ENCODE data around the gene GDF7. TPM values are rescaled to one million over a fixed set of nuclear protein-coding genes. Genes with fewer than 3 reads are reported as not detected.

Gene GDF7
- total RNA-seq, 1 donor from 2014 or later, result 0.10 TPM

DNA sequence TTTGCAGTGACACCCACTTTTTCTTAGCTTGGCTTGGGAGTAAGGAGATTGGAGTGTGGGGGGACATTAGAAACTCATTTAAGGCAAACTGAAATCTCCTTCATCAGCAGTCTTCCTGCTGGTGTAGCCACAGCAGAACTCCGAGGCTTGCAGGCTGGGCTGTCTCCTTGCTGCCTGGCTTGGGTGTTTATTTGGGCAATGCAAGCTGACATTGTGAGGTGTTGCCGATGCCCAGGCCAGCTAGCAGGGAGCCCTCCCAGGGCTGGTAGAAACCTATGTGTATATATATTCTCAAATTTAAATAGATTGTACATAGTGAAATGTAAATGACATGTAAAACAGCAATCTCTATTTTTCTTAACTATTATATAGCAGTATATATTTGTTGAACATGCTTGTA lies 11.8 kb downstream of the GDF7 start:
- intact Hi-C loops (cut with micrococcal nuclease), result no loop called here
- Mint-ChIP-seq H3K4me3 (no peak overlapping the region), H3K9me3 (no peaks in the 10 kb centered on the region), H3K27ac (no peak overlapping the region), H3K4me1 (ENCODE audit: low read depth) (no peaks in the 10 kb centered on the region), H3K36me3 (ENCODE audit: low read depth) (no peaks in the 10 kb centered on the region), H3K27me3 (ENCODE audit: insufficient read depth) (peaks cover 2% of the 10 kb centered on the region)
- no peak for DNase-seq (ENCODE audit: low spot score)

DNA sequence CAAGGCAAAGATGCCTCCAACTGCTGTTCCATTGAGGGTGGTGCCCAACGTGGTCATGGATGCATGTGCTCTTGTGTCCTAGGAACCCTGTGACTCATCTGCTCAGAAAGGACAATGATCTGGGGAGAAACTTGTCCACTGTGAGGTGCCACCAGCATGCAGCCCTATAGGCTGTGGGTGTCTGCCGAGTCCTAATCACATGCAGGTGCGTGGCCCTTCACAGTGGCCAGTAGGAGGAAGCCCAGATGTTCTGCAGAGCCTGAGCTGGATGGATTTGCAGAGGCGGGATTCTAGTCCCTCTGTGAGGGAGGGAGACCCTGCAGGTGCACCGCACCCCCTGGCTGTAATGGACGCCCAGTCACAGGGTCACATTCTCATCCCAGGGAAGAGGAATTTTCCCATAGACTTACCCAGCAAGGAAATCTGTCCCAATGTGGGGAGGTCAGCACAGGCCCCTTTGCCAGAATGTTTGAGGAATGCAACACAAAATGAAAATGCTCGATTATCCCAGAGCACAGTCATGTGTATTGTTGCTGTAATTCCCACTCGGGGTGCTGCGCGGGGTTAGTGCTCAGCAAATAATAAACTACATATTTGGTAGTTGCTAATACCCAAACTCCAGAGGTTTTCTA lies 13.9 kb downstream of the GDF7 start:
- H3K9me3 Mint-ChIP-seq, result no peaks in the 10 kb centered on the region
- H3K4me1 Mint-ChIP-seq (ENCODE audit: low read depth), result no peaks in the 10 kb centered on the region
- no peak overlapping the region for H3K27ac Mint-ChIP-seq
- intact Hi-C loops (cut with micrococcal nuclease), result no loop called here
- H3K4me3 Mint-ChIP-seq, result no peak overlapping the region
- DNase-seq (ENCODE audit: low spot score), result no peak
- H3K27me3 Mint-ChIP-seq (ENCODE audit: insufficient read depth), result no peaks in the 10 kb centered on the region
- peaks cover 5% of the 10 kb centered on the region for H3K36me3 Mint-ChIP-seq (ENCODE audit: low read depth)

- Mint-ChIP-seq H3K36me3 (ENCODE audit: low read depth) (peaks cover 14% of the 10 kb centered on the region), H3K4me1 (ENCODE audit: low read depth) (no peaks in the 10 kb centered on the region), H3K27me3 (ENCODE audit: insufficient read depth) (no peaks in the 10 kb centered on the region), H3K4me3 (no peak overlapping the region), H3K27ac (no peak overlapping the region), H3K9me3 (no peaks in the 10 kb centered on the region)
- no peak for DNase-seq (ENCODE audit: low spot score)
- intact Hi-C loops (cut with micrococcal nuclease), result loop anchor here (1.0 kb wide), 1 partner anchor 281 kb away; no protein-coding TSS in a partner anchor
Observed at GRCh38 chr2:20682167-20682920, 15.4 kb downstream of the GDF7 start.

DNA sequence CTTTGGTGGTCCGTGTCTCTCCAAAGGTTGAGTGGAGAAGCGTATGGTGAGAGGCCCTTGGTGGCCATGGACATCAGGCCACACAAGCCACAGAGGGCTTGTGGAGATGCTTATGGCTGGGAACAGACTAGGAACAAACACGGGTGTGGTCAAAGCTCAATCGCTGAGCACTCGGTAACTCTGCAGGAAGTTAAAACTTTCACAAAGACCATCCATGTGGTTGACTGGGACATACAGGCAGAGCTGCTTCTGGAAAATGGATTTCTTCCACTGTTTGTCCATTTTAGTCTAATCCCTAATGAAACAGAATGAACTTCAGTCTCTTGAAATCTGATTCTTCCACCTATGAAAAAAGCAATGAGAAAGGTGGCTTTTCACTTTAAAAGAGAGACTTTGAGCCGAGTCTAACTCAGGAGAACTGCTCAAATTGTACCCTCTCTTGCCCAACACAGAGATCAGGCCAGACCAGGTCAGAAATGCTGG lies 17.7 kb downstream of the GDF7 start:
- peaks cover 20% of the 10 kb centered on the region for H3K36me3 Mint-ChIP-seq (ENCODE audit: low read depth)
- no peaks in the 10 kb centered on the region for H3K27me3 Mint-ChIP-seq (ENCODE audit: insufficient read depth)
- no peak overlapping the region for H3K27ac Mint-ChIP-seq
- intact Hi-C loops (cut with micrococcal nuclease), result no loop called here
- no peak for DNase-seq (ENCODE audit: low spot score)
- H3K9me3 Mint-ChIP-seq, result peaks cover 8% of the 10 kb centered on the region
- H3K4me1 Mint-ChIP-seq (ENCODE audit: low read depth), result no peaks in the 10 kb centered on the region
- H3K4me3 Mint-ChIP-seq, result no peak overlapping the region

- intact Hi-C loops (cut with micrococcal nuclease), result no loop called here
- H3K9me3 Mint-ChIP-seq, result peaks cover 8% of the 10 kb centered on the region
- H3K27ac Mint-ChIP-seq, result no peak overlapping the region
- H3K36me3 Mint-ChIP-seq (ENCODE audit: low read depth), result peaks cover 20% of the 10 kb centered on the region
- no peak for DNase-seq (ENCODE audit: low spot score)
- H3K4me3 Mint-ChIP-seq, result no peak overlapping the region
- H3K4me1 Mint-ChIP-seq (ENCODE audit: low read depth), result no peaks in the 10 kb centered on the region
- no peaks in the 10 kb centered on the region for H3K27me3 Mint-ChIP-seq (ENCODE audit: insufficient read depth)
Observed at GRCh38 chr2:20687260-20687832, 20.4 kb downstream of the GDF7 start.

DNA sequence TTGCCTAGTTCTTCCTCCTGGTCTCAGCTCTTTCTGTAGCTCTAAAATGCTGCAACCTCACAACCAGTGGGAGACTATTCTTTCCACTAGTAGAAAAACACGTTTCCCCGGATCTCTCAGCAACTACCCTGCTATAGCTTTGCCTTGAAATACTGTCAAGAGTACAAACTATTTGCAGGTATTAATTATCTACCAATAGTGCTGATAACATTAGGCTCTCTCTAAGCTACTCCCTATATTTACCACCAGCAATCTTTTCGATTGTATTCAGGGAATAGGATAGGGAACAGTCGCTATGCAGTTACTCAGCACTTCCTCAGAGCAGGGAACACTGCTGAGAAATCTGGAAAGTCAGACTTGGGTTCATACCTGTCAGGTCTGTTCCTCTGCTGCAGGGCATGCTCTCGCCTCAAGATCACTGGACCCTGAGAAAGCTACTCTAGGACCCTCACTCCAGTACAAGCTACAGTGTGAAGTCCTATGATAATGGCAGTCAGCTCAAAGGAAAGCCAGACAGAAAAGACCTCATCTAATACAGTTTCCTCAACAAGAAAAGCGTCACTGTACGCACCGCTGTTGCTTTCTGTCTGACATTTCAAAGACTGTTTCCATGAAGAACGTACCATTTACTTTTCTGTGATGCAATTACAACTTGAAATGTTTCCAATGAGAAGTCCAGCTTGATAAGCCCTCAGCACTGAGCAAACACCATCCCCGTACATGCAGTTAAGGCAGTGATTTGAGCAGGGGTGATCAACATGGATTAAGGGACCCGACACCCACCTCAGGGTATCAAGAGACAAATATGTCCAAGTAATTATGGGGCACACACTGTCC lies 22.7 kb downstream of the GDF7 start:
- peaks cover 20% of the 10 kb centered on the region for H3K36me3 Mint-ChIP-seq (ENCODE audit: low read depth)

DNA sequence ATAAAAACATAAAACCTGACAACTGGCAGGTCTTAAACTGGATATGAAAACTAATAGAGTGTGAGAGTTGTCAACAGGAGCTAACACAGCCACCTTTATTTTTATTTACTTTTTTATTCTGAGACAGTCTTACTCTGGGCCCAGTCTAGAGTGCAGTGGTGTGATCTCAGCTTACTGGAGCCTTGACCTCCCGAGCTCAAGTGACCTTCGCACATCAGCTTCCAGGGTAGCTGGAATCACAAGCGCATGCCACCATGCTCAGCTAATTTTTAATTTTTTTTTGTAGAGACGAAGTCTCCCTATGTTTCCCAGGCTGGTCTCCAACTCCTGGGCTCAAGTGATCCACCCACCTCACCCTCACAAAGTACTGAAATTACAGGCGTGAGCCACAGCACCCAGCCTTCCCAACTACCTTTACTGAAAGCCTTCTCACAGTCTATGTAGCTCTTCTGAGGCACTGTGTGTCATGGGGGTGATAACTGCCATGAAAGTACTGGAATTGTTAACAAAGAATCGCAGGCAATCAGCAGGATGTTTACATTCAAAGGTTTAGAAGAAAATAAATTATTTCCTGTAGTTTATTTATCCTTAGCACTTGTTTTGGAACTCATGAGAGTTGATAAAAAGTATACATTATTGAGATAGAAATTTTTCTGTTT lies 24.3 kb downstream of the GDF7 start:
- Mint-ChIP-seq H3K27ac (no peak overlapping the region), H3K27me3 (ENCODE audit: insufficient read depth) (peaks cover 1% of the 10 kb centered on the region), H3K4me3 (no peak overlapping the region), H3K9me3 (peaks cover 8% of the 10 kb centered on the region), H3K36me3 (ENCODE audit: low read depth) (peaks cover 13% of the 10 kb centered on the region), H3K4me1 (ENCODE audit: low read depth) (no peaks in the 10 kb centered on the region)
- intact Hi-C loops (cut with micrococcal nuclease), result no loop called here
- DNase-seq (ENCODE audit: low spot score), result no peak

More for the DNA sequence above, 22.7 kb downstream of the GDF7 start:
- H3K27me3 Mint-ChIP-seq (ENCODE audit: insufficient read depth), result peaks cover 1% of the 10 kb centered on the region
- DNase-seq (ENCODE audit: low spot score), result no peak
- H3K27ac Mint-ChIP-seq, result no peak overlapping the region
- no peak overlapping the region for H3K4me3 Mint-ChIP-seq
- intact Hi-C loops (cut with micrococcal nuclease), result no loop called here
- peaks cover 8% of the 10 kb centered on the region for H3K9me3 Mint-ChIP-seq
- H3K4me1 Mint-ChIP-seq (ENCODE audit: low read depth), result no peaks in the 10 kb centered on the region

- Mint-ChIP-seq H3K4me3 (no peak overlapping the region), H3K36me3 (ENCODE audit: low read depth) (peaks cover 6% of the 10 kb centered on the region), H3K27ac (no peak overlapping the region), H3K4me1 (ENCODE audit: low read depth) (no peaks in the 10 kb centered on the region), H3K27me3 (ENCODE audit: insufficient read depth) (peaks cover 1% of the 10 kb centered on the region), H3K9me3 (peaks cover 8% of the 10 kb centered on the region)
- no peak for DNase-seq (ENCODE audit: low spot score)
- intact Hi-C loops (cut with micrococcal nuclease), result no loop called here
Observed at GRCh38 chr2:20692081-20692480, 25.1 kb downstream of the GDF7 start.

- DNase-seq (ENCODE audit: low spot score), result no peak
- peaks cover 10% of the 10 kb centered on the region for H3K36me3 Mint-ChIP-seq (ENCODE audit: low read depth)
Observed at GRCh38 chr2:20693317-20693716, 26.4 kb downstream of the GDF7 start.

GRCh38 chr2:20696366-20696765 lies 29.4 kb downstream of the GDF7 start:
- H3K9me3 Mint-ChIP-seq, result no peaks in the 10 kb centered on the region
- peaks cover 1% of the 10 kb centered on the region for H3K27me3 Mint-ChIP-seq (ENCODE audit: insufficient read depth)
- no peak for DNase-seq (ENCODE audit: low spot score)
- H3K4me3 Mint-ChIP-seq, result no peak overlapping the region
- H3K27ac Mint-ChIP-seq, result no peak overlapping the region
- peaks cover 10% of the 10 kb centered on the region for H3K4me1 Mint-ChIP-seq (ENCODE audit: low read depth)
- intact Hi-C loops (cut with micrococcal nuclease), result no loop called here
- peaks cover 6% of the 10 kb centered on the region for H3K36me3 Mint-ChIP-seq (ENCODE audit: low read depth)

More at GRCh38 chr2:20693317-20693716, 26.4 kb downstream of the GDF7 start:
- H3K9me3 Mint-ChIP-seq, result peaks cover 6% of the 10 kb centered on the region
- intact Hi-C loops (cut with micrococcal nuclease), result no loop called here
- no peaks in the 10 kb centered on the region for H3K4me1 Mint-ChIP-seq (ENCODE audit: low read depth)
- peaks cover 1% of the 10 kb centered on the region for H3K27me3 Mint-ChIP-seq (ENCODE audit: insufficient read depth)
- no peak overlapping the region for H3K4me3 Mint-ChIP-seq
- H3K27ac Mint-ChIP-seq, result no peak overlapping the region

DNA sequence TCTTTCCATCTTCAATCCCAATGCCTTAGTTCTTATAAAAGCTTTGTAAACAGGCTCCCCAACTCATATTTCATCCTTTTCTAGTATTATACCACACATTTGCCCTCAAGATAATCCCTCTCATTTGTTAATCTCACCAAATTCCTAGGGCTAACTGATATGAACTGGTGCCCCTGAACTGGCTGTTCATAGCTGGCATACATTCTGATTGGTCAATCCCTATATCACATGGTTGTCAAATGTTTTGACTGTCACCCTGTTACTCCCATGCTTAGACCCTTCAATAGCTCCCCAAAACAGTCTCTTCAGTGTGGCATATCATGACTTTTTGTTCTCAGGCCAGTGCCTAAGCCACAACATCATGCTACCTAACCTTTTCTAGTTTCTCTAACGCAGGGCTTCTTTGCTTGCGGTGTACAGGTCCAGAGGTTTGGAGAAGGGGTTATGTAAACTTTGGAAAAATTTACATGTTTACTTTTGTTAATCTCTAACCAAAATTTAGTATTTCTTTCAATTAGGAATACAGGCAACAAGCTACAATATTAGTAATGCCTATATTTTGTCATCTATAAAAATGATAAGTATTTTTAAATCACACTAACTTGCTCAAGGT lies 30.5 kb downstream of the GDF7 start:
- peaks cover 1% of the 10 kb centered on the region for H3K27me3 Mint-ChIP-seq (ENCODE audit: insufficient read depth)
- H3K36me3 Mint-ChIP-seq (ENCODE audit: low read depth), result peaks cover 8% of the 10 kb centered on the region
- no peaks in the 10 kb centered on the region for H3K9me3 Mint-ChIP-seq
- no peak for DNase-seq (ENCODE audit: low spot score)
- H3K27ac Mint-ChIP-seq, result no peak overlapping the region
- H3K4me1 Mint-ChIP-seq (ENCODE audit: low read depth), result peaks cover 10% of the 10 kb centered on the region
- intact Hi-C loops (cut with micrococcal nuclease), result no loop called here
- H3K4me3 Mint-ChIP-seq, result no peak overlapping the region

Data from activated T-helper 1 cell treated with anti-CD3 and anti-CD28 coated beads, Interleukin-12 subunit alpha, Interleukin-12 subunit beta, Interleukin-2, Interleukin-4 antibody, amounts not matched to agents 30 ng/mL and 10 ng/mL and 1 ng/mL, durations not matched to agents 14 hours and 24 hours and 36 hours (primary cell).